Heart right ventricle (tissue), 16 donors: ENCODE data around the gene ABCB6. TPM values are rescaled to one million over a fixed set of nuclear protein-coding genes. Genes with fewer than 3 reads are reported as not detected.
A peak's percentile ranks its signal among the peaks of the same experiment; 100 is the strongest.

Source experiments
- ATAC-seq, 8 donors: fragments of 200-7000 bp; cut with Tn5 transposase; one replicate each; pipeline ENCODE4 v1.9.1; 2020; ENCODE audit warnings: mild to moderate bottlenecking in 8 of 8, moderate library complexity in 8 of 8, moderate number of reproducible peaks in 1 of 8
- DNase-seq, 2 donors: peaks; one replicate each; pipeline ENCODE4 v3.0.0-alpha.2; 2020
- H3K27ac ChIP-seq, 10 donors: fragments of 200-600 bp; sonication (generic) in 2 of 10; one replicate each; pipeline versions ENCODE4 v1.5.0 to v1.8.0; 2020 to 2022; ENCODE audit warnings: mild to moderate bottlenecking in 3 of 10
- H3K27me3 ChIP-seq, 7 donors: fragments of 200-600 bp; one replicate each; pipeline ENCODE4 v1.8.0; 2021 to 2022; ENCODE audit warnings: mild to moderate bottlenecking in 2 of 7
- H3K36me3 ChIP-seq, 9 donors: fragments of 200-600 bp; sonication (generic) in 1 of 9; one replicate each; pipeline versions ENCODE4 v1.5.0 to v1.8.0; 2020 to 2022; ENCODE audit warnings: mild to moderate bottlenecking in 2 of 9
- H3K4me1 ChIP-seq, 9 donors: fragments of 200-600 bp; sonication (generic) in 1 of 9; one replicate each; pipeline versions ENCODE4 v1.5.0 to v1.8.0; 2020 to 2022; ENCODE audit warnings: mild to moderate bottlenecking in 4 of 9
- H3K4me3 ChIP-seq, 10 donors: fragments of 200-600 bp; sonication (generic) in 2 of 10; one replicate each; pipeline versions ENCODE4 v1.5.0 to v1.8.0; 2020 to 2022; ENCODE audit warnings: mild to moderate bottlenecking in 7 of 10, moderate library complexity in 2 of 10
- H3K9me3 ChIP-seq, 11 donors: fragments of 200-600 bp in 10 of 11; sonication (generic) in 2 of 11; one replicate each; pipeline versions ENCODE4 v1.5.0 to v1.8.0; 2013 to 2022; ENCODE audit warnings: mild to moderate bottlenecking in 2 of 11, control low read depth in 1 of 11, moderate library complexity in 1 of 11
- CTCF ChIP-seq, 9 donors: fragments of 200-600 bp; sonication (generic) in 2 of 9; IDR thresholded peaks; one replicate each; pipeline versions ENCODE4 v1.5.0 to v1.8.0; 2021 to 2022; ENCODE audit warnings: antibody characterized with exemption in 9 of 9, mild to moderate bottlenecking in 5 of 9, moderate library complexity in 1 of 9
- WGBS, 2 donors: extraction: QIAGEN DNeasy Blood & Tissue Kit; methylation state at CpG; one replicate each; pipeline ENCODE4 v1.1.7; 2013; ENCODE audit warnings: inconsistent platforms in 1 of 2; 5-methylcytosine and 5-hydroxymethylcytosine counted together
- intact Hi-C, 10 donors: fragments of 100-400 bp; cut with DNase I; formaldehyde crosslinking; loops; one replicate each; pipeline versions ENCODE4 v1.11.1 to v1.14.2; 2022
- polyA plus RNA-seq, 2 donors: library from polyadenylated mRNA; stranded (reverse); fragments of 200-250 nt; gene quantifications; one replicate each; pipeline ENCODE4 v1.2.3, GENCODE V29; 2013
- total RNA-seq, 10 donors: library from RNA; stranded (reverse); fragmentation: NEBNext Ultra II Directional in 3 of 10; extraction: Animal tissue kit (Norgen Biotek cat#: 25700) in 3 of 10; gene quantifications; one replicate each; pipeline versions ENCODE4 v1.2.1 to v1.2.4, GENCODE V29; 2021 to 2023
- donor health status: Arrhythmogenic right ventricular cardiomyopathy.
- donor health status: ischemic (EF 13 %, LVEDD 7.1; RV severe dilation, severe dysfunction).
- donor health status: healthy with polysubstance abuse.
- donor health status: DM: no; HTN: yes; CAD: no.
- donor health status: DM: no; HTN: no; CAD: no.
- donor health status: ischemic (EF 25% LVEDD 6.9; RV normal size, moderate dysfunction).
- donor health status: ischemic (EF 25% LVEDD 5.7; RV mildly dilated, moderate dysfunction).
- donor health status: healthy.
- donor health status: DM: yes; HTN: yes; CAD: no.
- donor health status: Ischemic cardiomyopathy.
- donor health status: ischemic (EF 35%, LVEDD 5.7; RV mildly dilated, moderate dysfunction).
- donor health status: nonischemic (EF 11% LVEDD 7.7; RV severe dilation, severe dysfunction).
- donor health status: DM: yes; HTN: yes; CAD: no.
- donor health status: PGD.
- donor health status: ischemic (EF 29% LVEDD 5.4; RV normal size, mild dysfunction).
- donor health status: nonischemic (EF 23%, LVEDD 6.1; RV moderate dilation, normal function).

ABCB6 gene
- total and polyA plus RNA-seq, 12 donors = 9.8 to 34.0 (median 18.5) TPM

DNA sequence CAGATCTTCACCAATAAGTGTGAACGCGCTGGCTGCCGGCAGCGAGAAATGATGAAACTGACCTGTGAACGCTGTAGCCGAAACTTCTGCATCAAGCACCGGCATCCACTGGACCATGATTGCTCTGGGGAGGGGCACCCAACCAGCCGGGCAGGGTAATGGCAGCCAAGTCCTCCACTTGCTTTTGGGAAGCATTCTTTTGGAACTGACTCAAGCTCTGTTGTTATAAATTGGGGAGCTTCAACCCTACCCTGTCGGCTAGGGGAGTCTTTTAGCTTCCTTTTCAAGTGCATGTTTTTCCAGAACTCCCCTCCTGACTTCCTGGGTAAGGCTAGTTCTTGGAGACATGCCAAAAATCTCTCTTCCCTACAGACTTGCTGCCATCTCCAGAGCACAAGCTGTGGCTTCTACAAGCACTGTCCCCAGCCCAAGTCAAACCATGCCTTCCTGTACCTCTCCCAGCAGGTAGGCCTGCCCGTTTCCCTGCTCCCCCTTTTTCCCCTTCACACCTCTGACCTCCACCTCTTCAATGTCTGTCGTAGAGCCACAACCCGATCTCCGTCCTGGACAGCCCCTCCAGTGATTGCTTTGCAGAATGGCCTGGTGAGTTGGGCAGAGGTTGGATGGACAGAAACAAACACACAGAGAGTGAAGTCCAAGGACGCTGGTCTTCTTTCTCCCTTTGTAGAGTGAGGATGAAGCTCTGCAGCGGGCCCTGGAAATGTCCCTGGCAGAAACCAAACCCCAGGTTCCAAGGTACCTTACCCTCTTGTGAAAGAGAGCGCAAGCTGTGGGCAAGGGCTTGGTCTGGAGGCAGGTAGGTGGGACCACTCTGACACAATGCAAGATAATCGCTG, 10.6 kb downstream of the ABCB6 start:
- no peak for ATAC-seq
- WGBS, 2 donors = 74 to 76% methylated on average over 17 of the region's 17 CpGs
- Histone ChIP-seq H3K4me1 (peaks cover 8 to 31% (median 20%) of the 10 kb centered on the region in 9 donors), H3K4me3 (peak overlapping the region in 4 of 10 donors; percentile 66 to 82 (median 75)), H3K27me3 (no peaks in the 10 kb centered on the region), H3K27ac (peak overlapping the region in 6 of 10 donors; percentile 92 to 98 (median 95)), H3K36me3 (peaks cover 0 to 53% (median 17%) of the 10 kb centered on the region in 9 donors), H3K9me3 (peaks cover 0 to 2% (median 0%) of the 10 kb centered on the region in 11 donors)
- no peak for TF ChIP-seq CTCF (IDR thresholded peaks at IDR 0.05)
- intact Hi-C loops = loop anchor here in 5 of 10 donors (2.0 to 5.0 kb wide), 5 partner anchors 31 to 71 kb away; partner anchors contain the start of genes CNPPD1 (in 2 of the 5), NHEJ1 (in 2 of the 5), DNAJB2 (in 1 of the 5) and SLC23A3 (in 1 of the 5)
- no peak for DNase-seq

DNA sequence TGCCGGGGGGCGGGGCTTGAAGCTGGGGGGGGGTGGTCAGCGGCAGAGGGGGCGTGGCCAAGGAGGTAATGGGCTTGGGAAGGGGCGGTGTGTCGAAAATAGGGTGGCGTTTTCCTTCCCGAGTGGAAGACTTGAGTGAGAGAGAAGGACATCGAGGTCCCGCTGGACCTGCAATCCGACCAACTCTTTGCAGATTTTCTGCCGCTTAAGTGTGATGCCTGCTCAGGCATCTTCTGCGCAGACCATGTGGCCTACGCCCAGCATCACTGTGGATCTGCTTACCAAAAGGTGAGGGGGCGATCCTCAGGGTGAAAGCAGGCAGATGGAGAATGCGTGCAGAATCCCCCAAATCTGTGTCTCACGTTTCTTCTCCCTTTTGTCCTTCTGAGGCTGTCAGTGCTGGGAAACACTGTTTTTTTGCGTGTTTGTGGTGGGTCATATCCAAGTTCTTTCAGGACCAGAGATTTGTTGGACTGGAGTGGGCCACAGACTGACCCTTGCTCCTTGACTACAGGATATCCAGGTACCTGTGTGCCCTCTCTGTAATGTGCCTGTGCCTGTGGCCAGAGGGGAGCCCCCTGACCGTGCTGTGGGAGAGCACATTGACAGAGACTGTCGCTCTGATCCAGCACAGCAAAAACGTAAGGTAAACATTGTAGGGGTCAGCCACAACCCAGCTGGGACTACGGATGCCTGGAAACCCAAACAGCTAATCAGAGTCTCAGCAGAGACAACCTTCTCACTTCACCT, 11.4 kb downstream of the ABCB6 start:
- Histone ChIP-seq H3K27ac (peak overlapping the region; percentile 80 to 99 (median 95)), H3K27me3 (no peaks in the 10 kb centered on the region), H3K9me3 (peaks cover 0 to 2% (median 0%) of the 10 kb centered on the region in 11 donors), H3K36me3 (peaks cover 0 to 45% (median 17%) of the 10 kb centered on the region in 9 donors), H3K4me1 (peaks cover 8 to 31% (median 20%) of the 10 kb centered on the region in 9 donors), H3K4me3 (peak overlapping the region; percentile 33 to 82 (median 70))
- no peak for TF ChIP-seq CTCF (IDR thresholded peaks at IDR 0.05)
- 17 to 18% methylated on average over 22 of the region's 22 CpGs for WGBS, 2 donors
- intact Hi-C loops = loop anchor here in 5 of 10 donors (2.0 to 5.0 kb wide), 5 partner anchors 31 to 71 kb away; partner anchors contain the start of genes CNPPD1 (in 2 of the 5), NHEJ1 (in 2 of the 5), DNAJB2 (in 1 of the 5) and SLC23A3 (in 1 of the 5)
- ATAC-seq (peak in 1 of 8 donors; percentile 2), DNase-seq (no peak)

DNA sequence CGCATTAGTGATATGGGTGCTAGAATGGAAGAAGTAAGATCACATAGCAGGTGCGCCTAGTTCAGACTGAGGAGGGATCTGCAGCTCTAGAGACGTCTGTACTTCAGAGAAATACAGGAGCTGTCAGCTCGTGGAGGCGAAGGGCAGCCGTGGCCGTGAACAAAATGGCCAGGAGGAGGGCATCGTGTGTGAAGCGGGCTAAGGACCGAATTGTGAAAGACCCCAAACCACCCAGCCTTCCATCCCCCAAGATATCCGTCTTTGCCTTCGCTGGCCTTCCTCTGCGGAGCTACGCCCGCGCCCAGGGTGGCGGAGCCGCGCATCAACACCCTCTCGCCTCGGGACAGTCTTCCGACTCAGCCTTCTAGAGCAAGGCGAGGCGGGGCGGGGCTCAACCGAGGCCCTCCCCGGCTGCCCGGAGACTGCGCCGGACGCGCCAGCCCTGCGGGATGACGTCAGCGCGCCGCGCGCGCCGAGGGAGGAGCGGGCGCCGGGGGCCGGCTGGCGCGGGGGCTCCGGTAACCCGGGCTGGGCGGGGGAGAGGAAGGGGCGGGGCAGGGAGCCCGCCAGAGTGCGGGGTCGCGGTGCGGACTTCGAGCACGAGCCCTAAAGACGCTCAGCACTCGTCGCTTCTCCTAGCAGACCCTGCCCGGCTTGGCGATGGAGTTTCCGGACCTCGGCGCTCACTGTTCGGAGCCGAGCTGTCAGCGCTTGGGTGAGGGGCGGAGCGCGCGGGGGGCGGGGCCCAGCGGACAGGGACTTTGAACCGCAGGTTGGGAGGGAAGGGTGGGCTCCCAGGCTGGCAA, 12.2 kb downstream of the ABCB6 start, which contains the start of gene ZFAND2B:
TSS of gene ZFAND2B (plus strand) at position 455 of the 806 bp plus-strand sequence. CDS start at position 661, 206 bp downstream.
- H3K9me3 ChIP-seq = peaks cover 0 to 2% (median 0%) of the 10 kb centered on the region in 11 donors
- intact Hi-C loops = loop anchor here in 7 of 10 donors (1.0 to 5.0 kb wide), 9 partner anchors 12 to 72 kb away; partner anchors contain the start of genes CNPPD1 (in 2 of the 7), NHEJ1 (in 2 of the 7), ABCB6 (in 1 of the 7) and DNAJB2 (in 1 of the 7)
- H3K27ac ChIP-seq = peak within 1 kb of the TSS; percentile 80 to 99 (median 95)
- TF ChIP-seq CTCF (IDR thresholded peaks at IDR 0.05) = peak in 1 of 9 donors; percentile 7
- H3K27me3 ChIP-seq = no peaks in the 10 kb centered on the region
- ATAC-seq (peak; percentile 97 to 99 (median 98)), DNase-seq (peak; percentile 94 to 96)
- WGBS, 2 donors = 0 to 1% methylated on average over 48 to 75 of the region's 76 CpGs
- peaks cover 0 to 40% (median 17%) of the 10 kb centered on the region in 9 donors for H3K36me3 ChIP-seq
- peak within 1 kb of the TSS; percentile 33 to 82 (median 70) for H3K4me3 ChIP-seq
- peaks cover 8 to 30% (median 20%) of the 10 kb centered on the region in 9 donors for H3K4me1 ChIP-seq
